GM23338 (cell line): ENCODE results near the gene GNB5. TPM values are rescaled to one million over a fixed set of nuclear protein-coding genes. Genes with fewer than 3 reads are reported as not detected.

Source experiments
- ATAC-seq: fragments of 200-7000 bp; cut with Tn5 transposase; 3 replicates; pipeline ENCODE4 v1.9.1; 2020
- DNase-seq: peaks from one replicate; pipeline ENCODE4 v3.0.0-alpha.2; 2015; ENCODE audit warnings: low spot score
- H2AFZ ChIP-seq: fragments of 200-600 bp; sonication (generic); 2 replicates; pipeline ENCODE4 v1.8.0; 2016; ENCODE audit warnings: antibody characterized with exemption, mild to moderate bottlenecking, moderate library complexity
- H3F3A ChIP-seq: fragments of 200-600 bp; sonication (generic); replicated peaks from 2 replicates; pipeline ENCODE4 v1.8.0; 2017; ENCODE audit warnings: antibody characterized with exemption, mixed run types, low read depth
- H3K27ac ChIP-seq: fragments of 200-600 bp; sonication (generic); 2 replicates; pipeline ENCODE4 v1.6.1; 2016; ENCODE audit warnings: low read depth
- H3K27me3 ChIP-seq: fragments of 200-600 bp; sonication (generic); 2 replicates; pipeline ENCODE4 v1.8.0; 2016; ENCODE audit warnings: mild to moderate bottlenecking, mixed run types, moderate library complexity; ENCODE audit not compliant: insufficient read depth
- H3K36me3 ChIP-seq: fragments of 200-600 bp; sonication (generic); 2 replicates; pipeline ENCODE4 v1.8.0; 2016; ENCODE audit warnings: mild to moderate bottlenecking; ENCODE audit not compliant: insufficient read depth
- H3K4me1 ChIP-seq: fragments of 200-600 bp; sonication (generic); 2 replicates; pipeline ENCODE4 v1.8.0; 2016; ENCODE audit warnings: mild to moderate bottlenecking, moderate library complexity; ENCODE audit not compliant: insufficient read depth
- H3K4me2 ChIP-seq: fragments of 200-600 bp; sonication (generic); 2 replicates; pipeline ENCODE4 v1.7.1; 2017; ENCODE audit warnings: mixed run types
- H3K4me3 ChIP-seq: fragments of 200-600 bp; sonication (generic); 2 replicates; pipeline ENCODE4 v1.6.1; 2016; ENCODE audit warnings: mixed run types
- H3K79me2 ChIP-seq: fragments of 200-600 bp; sonication (generic); replicated peaks from 2 replicates; pipeline ENCODE4 v1.8.0; 2017; ENCODE audit warnings: mild to moderate bottlenecking; ENCODE audit not compliant: insufficient read depth
- H3K9me2 ChIP-seq: fragments of 200-600 bp; sonication (generic); 2 replicates; pipeline ENCODE4 v1.8.0; 2017; ENCODE audit not compliant: insufficient read depth
- H4K20me1 ChIP-seq: fragments of 200-600 bp; sonication (generic); replicated peaks from 2 replicates; pipeline ENCODE4 v1.8.0; 2017; ENCODE audit warnings: mild to moderate bottlenecking; ENCODE audit not compliant: insufficient read depth
- H3K27ac Mint-ChIP-seq: 2 replicates; pipeline ENCODE4 v1.8.0; 2020; ENCODE audit warnings: inconsistent platforms, mild to moderate bottlenecking, moderate library complexity, mixed read lengths
- H3K27me3 Mint-ChIP-seq: 3 replicates; pipeline ENCODE4 v1.8.0; 2022; ENCODE audit warnings: low read depth, mild to moderate bottlenecking, moderate library complexity, mixed read lengths, inconsistent platforms; ENCODE audit not compliant: insufficient read depth, poor library complexity
- H3K36me3 Mint-ChIP-seq: 3 replicates; pipeline ENCODE4 v1.8.0; 2021; ENCODE audit warnings: low read depth, mild to moderate bottlenecking, inconsistent platforms, moderate library complexity, mixed read lengths
- H3K4me1 Mint-ChIP-seq: 3 replicates; pipeline ENCODE4 v1.8.0; 2020; ENCODE audit warnings: mild to moderate bottlenecking, inconsistent platforms, mixed read lengths
- H3K4me3 Mint-ChIP-seq: 3 replicates; pipeline ENCODE4 v1.8.0; 2021; ENCODE audit warnings: moderate library complexity, mild to moderate bottlenecking, inconsistent platforms, mixed read lengths
- H3K9me3 Mint-ChIP-seq: 3 replicates; pipeline ENCODE4 v1.8.0; 2020; ENCODE audit warnings: moderate library complexity, mild to moderate bottlenecking, inconsistent platforms, mixed read lengths
- CREB1 ChIP-seq: fragments of 250-450 bp; sonication (Bioruptor Pico); IDR thresholded peaks from 2 replicates; pipeline ENCODE4 v1.5.0; 2020; ENCODE audit warnings: low read depth, mild to moderate bottlenecking, moderate library complexity
- ETS1 ChIP-seq: IDR thresholded peaks from 2 replicates; pipeline ENCODE4 v1.6.1; 2016; ENCODE audit warnings: antibody characterized with exemption
- EZH2phosphoT487 ChIP-seq: fragments of 200-600 bp; sonication (generic); IDR thresholded peaks from one replicate; pipeline ENCODE4 v1.8.1; 2018; ENCODE audit warnings: antibody characterized with exemption; ENCODE audit not compliant: unreplicated experiment
- JUNB ChIP-seq: IDR thresholded peaks from one replicate; pipeline ENCODE4 v1.6.1; 2016; ENCODE audit warnings: antibody characterized with exemption; ENCODE audit not compliant: unreplicated experiment
- NANOG ChIP-seq: IDR thresholded peaks from 2 replicates; pipeline ENCODE4 v1.6.1; 2016; ENCODE audit warnings: antibody characterized with exemption, borderline replicate concordance
- POLR2AphosphoS5 ChIP-seq: IDR thresholded peaks from 2 replicates; pipeline ENCODE4 v1.6.1; 2016; ENCODE audit warnings: antibody characterized with exemption, low read depth
- STAT1 ChIP-seq: IDR thresholded peaks from one replicate; pipeline ENCODE4 v1.6.1; 2016; ENCODE audit warnings: antibody characterized with exemption; ENCODE audit not compliant: unreplicated experiment
- polyA plus RNA-seq: library from polyadenylated mRNA; unstranded; fragments of >200 nt; fragmentation: Nextera tagmentation; extraction: Ambion mirVana; gene quantifications from 2 replicates; pipeline ENCODE4 v1.2.1, GENCODE V29; 2016
- total RNA-seq: library from RNA; depleted of rRNA; stranded (reverse); fragments of >200 nt; shearing (Covaris generic); gene quantifications from 2 replicates; pipeline ENCODE4 v1.2.3, GENCODE V29; 2014
- TF ChIP-seq, protein P1 (sequence below), 2 experiments: fragments of 200-600 bp in 1 of 2; sonication (generic) in 1 of 2; conservative IDR thresholded peaks; 2 replicates each; pipeline versions ENCODE4 v1.5.1 to v1.6.1; 2016 to 2017; ENCODE audit warnings: antibody characterized with exemption in 2 of 2, low read depth in 2 of 2, mild to moderate bottlenecking in 2 of 2, moderate library complexity in 1 of 2
- TF ChIP-seq, protein P2 (sequence below): fragments of 250-450 bp; sonication (Bioruptor Pico); IDR thresholded peaks from 2 replicates; pipeline ENCODE4 v1.5.0; 2020; ENCODE audit warnings: mild to moderate bottlenecking, moderate library complexity
- TF ChIP-seq, protein P3 (sequence below): IDR thresholded peaks from one replicate; pipeline ENCODE4 v1.6.1; 2018; ENCODE audit warnings: antibody characterized with exemption; ENCODE audit not compliant: unreplicated experiment

The GNB5 gene
- total and polyA plus RNA-seq, 2 experiments from 2014 or later, result 23.0 to 40.8 TPM

DNA sequence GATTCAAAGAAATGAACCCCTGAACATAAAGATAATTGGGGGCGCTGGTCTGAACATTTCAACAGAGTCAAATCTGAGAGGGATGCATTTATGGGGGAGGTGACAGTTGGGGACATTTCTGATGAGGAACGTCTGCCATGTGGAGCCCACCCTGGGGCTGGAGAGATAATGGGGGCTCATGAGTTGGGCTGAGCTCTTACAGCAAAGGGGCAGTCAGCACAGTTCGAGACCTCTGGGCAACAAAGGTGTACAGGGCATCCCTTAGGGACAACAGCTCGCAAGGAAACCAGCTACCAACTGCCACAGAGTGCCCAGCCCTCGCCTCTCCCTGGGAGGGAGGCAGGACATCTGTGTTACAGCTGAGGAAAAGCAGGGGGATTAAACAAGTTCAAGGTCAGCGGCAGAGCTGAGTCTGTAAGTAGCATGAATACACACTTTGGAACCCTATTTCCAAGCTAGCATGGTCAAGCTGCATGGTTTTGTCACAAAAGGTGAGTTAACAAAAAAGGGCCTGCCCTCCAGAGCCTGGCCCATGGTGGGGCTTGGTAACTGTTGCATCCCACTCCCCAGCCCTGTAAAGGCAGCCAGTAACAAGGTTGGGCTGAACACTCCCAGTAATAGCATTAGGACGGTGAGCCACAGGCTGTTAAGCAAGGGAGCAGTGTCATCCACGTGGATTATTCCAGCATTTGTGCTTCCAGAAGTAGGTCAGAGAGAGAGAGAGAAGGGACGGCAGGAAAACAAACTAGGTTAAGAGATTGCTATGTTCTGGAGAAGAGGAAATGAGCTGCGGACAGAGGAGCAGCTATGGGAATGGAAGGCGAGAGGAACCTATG, 4.3 kb downstream of the GNB5 start:
- H3K4me1 ChIP-seq, result no peaks in the 10 kb centered on the region
- DNase-seq, result no peak
- no peak overlapping the region for H3K4me3 ChIP-seq
- no peak overlapping the region for H3K27ac Mint-ChIP-seq
- H3K9me3 Mint-ChIP-seq, result no peaks in the 10 kb centered on the region
- TF ChIP-seq STAT1, result no peak
- no peak for TF ChIP-seq JUNB
- TF ChIP-seq, protein P1, sequence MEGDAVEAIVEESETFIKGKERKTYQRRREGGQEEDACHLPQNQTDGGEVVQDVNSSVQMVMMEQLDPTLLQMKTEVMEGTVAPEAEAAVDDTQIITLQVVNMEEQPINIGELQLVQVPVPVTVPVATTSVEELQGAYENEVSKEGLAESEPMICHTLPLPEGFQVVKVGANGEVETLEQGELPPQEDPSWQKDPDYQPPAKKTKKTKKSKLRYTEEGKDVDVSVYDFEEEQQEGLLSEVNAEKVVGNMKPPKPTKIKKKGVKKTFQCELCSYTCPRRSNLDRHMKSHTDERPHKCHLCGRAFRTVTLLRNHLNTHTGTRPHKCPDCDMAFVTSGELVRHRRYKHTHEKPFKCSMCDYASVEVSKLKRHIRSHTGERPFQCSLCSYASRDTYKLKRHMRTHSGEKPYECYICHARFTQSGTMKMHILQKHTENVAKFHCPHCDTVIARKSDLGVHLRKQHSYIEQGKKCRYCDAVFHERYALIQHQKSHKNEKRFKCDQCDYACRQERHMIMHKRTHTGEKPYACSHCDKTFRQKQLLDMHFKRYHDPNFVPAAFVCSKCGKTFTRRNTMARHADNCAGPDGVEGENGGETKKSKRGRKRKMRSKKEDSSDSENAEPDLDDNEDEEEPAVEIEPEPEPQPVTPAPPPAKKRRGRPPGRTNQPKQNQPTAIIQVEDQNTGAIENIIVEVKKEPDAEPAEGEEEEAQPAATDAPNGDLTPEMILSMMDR (conservative IDR thresholded peaks at IDR 0.05; ENCODE audit: low read depth in 2 of 2), result no peak
- TF ChIP-seq POLR2AphosphoS5, result no peak
- TF ChIP-seq CREB1 (CRISPR knock-in tag), result no peak
- no peak for TF ChIP-seq NANOG
- no peak for TF ChIP-seq ETS1
- TF ChIP-seq, protein P2, sequence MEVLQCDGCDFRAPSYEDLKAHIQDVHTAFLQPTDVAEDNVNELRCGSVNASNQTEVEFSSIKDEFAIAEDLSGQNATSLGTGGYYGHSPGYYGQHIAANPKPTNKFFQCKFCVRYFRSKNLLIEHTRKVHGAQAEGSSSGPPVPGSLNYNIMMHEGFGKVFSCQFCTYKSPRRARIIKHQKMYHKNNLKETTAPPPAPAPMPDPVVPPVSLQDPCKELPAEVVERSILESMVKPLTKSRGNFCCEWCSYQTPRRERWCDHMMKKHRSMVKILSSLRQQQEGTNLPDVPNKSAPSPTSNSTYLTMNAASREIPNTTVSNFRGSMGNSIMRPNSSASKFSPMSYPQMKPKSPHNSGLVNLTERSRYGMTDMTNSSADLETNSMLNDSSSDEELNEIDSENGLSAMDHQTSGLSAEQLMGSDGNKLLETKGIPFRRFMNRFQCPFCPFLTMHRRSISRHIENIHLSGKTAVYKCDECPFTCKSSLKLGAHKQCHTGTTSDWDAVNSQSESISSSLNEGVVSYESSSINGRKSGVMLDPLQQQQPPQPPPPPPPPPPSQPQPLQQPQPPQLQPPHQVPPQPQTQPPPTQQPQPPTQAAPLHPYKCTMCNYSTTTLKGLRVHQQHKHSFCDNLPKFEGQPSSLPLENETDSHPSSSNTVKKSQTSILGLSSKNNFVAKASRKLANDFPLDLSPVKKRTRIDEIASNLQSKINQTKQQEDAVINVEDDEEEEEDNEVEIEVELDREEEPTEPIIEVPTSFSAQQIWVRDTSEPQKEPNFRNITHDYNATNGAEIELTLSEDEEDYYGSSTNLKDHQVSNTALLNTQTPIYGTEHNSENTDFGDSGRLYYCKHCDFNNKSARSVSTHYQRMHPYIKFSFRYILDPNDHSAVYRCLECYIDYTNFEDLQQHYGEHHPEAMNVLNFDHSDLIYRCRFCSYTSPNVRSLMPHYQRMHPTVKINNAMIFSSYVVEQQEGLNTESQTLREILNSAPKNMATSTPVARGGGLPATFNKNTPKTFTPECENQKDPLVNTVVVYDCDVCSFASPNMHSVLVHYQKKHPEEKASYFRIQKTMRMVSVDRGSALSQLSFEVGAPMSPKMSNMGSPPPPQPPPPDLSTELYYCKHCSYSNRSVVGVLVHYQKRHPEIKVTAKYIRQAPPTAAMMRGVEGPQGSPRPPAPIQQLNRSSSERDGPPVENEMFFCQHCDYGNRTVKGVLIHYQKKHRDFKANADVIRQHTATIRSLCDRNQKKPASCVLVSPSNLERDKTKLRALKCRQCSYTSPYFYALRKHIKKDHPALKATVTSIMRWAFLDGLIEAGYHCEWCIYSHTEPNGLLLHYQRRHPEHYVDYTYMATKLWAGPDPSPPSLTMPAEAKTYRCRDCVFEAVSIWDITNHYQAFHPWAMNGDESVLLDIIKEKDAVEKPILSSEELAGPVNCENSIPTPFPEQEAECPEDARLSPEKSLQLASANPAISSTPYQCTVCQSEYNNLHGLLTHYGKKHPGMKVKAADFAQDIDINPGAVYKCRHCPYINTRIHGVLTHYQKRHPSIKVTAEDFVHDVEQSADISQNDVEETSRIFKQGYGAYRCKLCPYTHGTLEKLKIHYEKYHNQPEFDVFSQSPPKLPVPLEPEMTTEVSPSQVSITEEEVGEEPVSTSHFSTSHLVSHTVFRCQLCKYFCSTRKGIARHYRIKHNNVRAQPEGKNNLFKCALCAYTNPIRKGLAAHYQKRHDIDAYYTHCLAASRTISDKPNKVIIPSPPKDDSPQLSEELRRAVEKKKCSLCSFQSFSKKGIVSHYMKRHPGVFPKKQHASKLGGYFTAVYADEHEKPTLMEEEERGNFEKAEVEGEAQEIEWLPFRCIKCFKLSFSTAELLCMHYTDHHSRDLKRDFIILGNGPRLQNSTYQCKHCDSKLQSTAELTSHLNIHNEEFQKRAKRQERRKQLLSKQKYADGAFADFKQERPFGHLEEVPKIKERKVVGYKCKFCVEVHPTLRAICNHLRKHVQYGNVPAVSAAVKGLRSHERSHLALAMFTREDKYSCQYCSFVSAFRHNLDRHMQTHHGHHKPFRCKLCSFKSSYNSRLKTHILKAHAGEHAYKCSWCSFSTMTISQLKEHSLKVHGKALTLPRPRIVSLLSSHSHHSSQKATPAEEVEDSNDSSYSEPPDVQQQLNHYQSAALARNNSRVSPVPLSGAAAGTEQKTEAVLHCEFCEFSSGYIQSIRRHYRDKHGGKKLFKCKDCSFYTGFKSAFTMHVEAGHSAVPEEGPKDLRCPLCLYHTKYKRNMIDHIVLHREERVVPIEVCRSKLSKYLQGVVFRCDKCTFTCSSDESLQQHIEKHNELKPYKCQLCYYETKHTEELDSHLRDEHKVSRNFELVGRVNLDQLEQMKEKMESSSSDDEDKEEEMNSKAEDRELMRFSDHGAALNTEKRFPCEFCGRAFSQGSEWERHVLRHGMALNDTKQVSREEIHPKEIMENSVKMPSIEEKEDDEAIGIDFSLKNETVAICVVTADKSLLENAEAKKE (CRISPR knock-in tag), result no peak
- no peak for TF ChIP-seq EZH2phosphoT487
- TF ChIP-seq, protein P3, sequence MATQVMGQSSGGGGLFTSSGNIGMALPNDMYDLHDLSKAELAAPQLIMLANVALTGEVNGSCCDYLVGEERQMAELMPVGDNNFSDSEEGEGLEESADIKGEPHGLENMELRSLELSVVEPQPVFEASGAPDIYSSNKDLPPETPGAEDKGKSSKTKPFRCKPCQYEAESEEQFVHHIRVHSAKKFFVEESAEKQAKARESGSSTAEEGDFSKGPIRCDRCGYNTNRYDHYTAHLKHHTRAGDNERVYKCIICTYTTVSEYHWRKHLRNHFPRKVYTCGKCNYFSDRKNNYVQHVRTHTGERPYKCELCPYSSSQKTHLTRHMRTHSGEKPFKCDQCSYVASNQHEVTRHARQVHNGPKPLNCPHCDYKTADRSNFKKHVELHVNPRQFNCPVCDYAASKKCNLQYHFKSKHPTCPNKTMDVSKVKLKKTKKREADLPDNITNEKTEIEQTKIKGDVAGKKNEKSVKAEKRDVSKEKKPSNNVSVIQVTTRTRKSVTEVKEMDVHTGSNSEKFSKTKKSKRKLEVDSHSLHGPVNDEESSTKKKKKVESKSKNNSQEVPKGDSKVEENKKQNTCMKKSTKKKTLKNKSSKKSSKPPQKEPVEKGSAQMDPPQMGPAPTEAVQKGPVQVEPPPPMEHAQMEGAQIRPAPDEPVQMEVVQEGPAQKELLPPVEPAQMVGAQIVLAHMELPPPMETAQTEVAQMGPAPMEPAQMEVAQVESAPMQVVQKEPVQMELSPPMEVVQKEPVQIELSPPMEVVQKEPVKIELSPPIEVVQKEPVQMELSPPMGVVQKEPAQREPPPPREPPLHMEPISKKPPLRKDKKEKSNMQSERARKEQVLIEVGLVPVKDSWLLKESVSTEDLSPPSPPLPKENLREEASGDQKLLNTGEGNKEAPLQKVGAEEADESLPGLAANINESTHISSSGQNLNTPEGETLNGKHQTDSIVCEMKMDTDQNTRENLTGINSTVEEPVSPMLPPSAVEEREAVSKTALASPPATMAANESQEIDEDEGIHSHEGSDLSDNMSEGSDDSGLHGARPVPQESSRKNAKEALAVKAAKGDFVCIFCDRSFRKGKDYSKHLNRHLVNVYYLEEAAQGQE, result no peak
- H3K4me2 ChIP-seq, result no peak overlapping the region
- peaks cover 3% of the 10 kb centered on the region for H3K27me3 ChIP-seq
- H2AFZ ChIP-seq, result no peak overlapping the region
- peaks cover 7% of the 10 kb centered on the region; the same call in 2 of the 3 replicates for H3K4me1 Mint-ChIP-seq
- H3K4me3 Mint-ChIP-seq, result no peak overlapping the region
- H4K20me1 ChIP-seq, result no peaks in the 10 kb centered on the region; the same call in 1 of the 2 replicates
- peak; percentile 56 for ATAC-seq
- H3K36me3 Mint-ChIP-seq, result no peaks in the 10 kb centered on the region
- no peaks in the 10 kb centered on the region for H3K36me3 ChIP-seq
- H3F3A ChIP-seq, result no peaks in the 10 kb centered on the region
- H3K79me2 ChIP-seq, result no peaks in the 10 kb centered on the region
- H3K27me3 Mint-ChIP-seq, result peaks cover 2% of the 10 kb centered on the region
- no peak overlapping the region for H3K27ac ChIP-seq
- no peaks in the 10 kb centered on the region for H3K9me2 ChIP-seq
